Measurements from ENCODE around the gene EIF4B.

GRCh38 chr12:53063708-53064612 lies 57.7 kb downstream of the EIF4B start:
- TF ChIP-seq, protein P1, sequence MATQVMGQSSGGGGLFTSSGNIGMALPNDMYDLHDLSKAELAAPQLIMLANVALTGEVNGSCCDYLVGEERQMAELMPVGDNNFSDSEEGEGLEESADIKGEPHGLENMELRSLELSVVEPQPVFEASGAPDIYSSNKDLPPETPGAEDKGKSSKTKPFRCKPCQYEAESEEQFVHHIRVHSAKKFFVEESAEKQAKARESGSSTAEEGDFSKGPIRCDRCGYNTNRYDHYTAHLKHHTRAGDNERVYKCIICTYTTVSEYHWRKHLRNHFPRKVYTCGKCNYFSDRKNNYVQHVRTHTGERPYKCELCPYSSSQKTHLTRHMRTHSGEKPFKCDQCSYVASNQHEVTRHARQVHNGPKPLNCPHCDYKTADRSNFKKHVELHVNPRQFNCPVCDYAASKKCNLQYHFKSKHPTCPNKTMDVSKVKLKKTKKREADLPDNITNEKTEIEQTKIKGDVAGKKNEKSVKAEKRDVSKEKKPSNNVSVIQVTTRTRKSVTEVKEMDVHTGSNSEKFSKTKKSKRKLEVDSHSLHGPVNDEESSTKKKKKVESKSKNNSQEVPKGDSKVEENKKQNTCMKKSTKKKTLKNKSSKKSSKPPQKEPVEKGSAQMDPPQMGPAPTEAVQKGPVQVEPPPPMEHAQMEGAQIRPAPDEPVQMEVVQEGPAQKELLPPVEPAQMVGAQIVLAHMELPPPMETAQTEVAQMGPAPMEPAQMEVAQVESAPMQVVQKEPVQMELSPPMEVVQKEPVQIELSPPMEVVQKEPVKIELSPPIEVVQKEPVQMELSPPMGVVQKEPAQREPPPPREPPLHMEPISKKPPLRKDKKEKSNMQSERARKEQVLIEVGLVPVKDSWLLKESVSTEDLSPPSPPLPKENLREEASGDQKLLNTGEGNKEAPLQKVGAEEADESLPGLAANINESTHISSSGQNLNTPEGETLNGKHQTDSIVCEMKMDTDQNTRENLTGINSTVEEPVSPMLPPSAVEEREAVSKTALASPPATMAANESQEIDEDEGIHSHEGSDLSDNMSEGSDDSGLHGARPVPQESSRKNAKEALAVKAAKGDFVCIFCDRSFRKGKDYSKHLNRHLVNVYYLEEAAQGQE (IDR thresholded peaks at IDR 0.05; ENCODE audit: insufficient read depth in 1 of 2, low read depth in 2 of 2, low read length in 1 of 2) = no peak
- TF ChIP-seq TCF7L2 (IDR thresholded peaks at IDR 0.05; ENCODE audit: low read depth, low read length) (no peak), CTCF (IDR thresholded peaks at IDR 0.05) (no peak), POLR2AphosphoS5 (IDR thresholded peaks at IDR 0.05; ENCODE audit: low read depth, low read length) (no peak), SIN3A (IDR thresholded peaks at IDR 0.05; ENCODE audit: borderline replicate concordance, insufficient read depth, low read depth, low read length) (no peak)
